ENCODE measurements around the gene TRIM9. TPM values are rescaled to one million over a fixed set of nuclear protein-coding genes. Genes with fewer than 3 reads are reported as not detected.

TRIM9 gene
- total RNA-seq, 4 donors from 2014 or later, result 1.1 to 4.8 (median 2.8) TPM

DNA sequence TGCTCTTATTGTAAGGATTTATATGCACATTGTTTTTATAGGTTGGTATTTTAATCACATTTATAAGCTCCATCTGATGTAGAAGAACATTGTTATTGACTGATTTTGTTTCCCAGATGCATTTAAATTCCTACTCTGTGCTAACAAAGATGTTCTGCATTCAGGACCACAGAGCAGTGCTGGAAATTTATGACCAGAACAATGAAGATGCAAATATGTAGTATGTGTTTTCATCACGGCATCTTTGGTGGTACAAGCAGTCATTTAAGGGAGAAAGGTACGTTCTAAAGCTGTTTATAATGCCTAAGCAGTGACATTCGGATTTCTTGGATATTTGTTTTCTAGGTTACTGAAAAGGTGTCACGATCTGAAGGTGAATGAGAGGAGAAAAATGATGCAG is 66.5 kb downstream of the TRIM9 start:
- DNase-seq (ENCODE audit: low spot score) (no peak), ATAC-seq (ENCODE audit: low FRiP score) (no peak)
- TF ChIP-seq, protein P1, sequence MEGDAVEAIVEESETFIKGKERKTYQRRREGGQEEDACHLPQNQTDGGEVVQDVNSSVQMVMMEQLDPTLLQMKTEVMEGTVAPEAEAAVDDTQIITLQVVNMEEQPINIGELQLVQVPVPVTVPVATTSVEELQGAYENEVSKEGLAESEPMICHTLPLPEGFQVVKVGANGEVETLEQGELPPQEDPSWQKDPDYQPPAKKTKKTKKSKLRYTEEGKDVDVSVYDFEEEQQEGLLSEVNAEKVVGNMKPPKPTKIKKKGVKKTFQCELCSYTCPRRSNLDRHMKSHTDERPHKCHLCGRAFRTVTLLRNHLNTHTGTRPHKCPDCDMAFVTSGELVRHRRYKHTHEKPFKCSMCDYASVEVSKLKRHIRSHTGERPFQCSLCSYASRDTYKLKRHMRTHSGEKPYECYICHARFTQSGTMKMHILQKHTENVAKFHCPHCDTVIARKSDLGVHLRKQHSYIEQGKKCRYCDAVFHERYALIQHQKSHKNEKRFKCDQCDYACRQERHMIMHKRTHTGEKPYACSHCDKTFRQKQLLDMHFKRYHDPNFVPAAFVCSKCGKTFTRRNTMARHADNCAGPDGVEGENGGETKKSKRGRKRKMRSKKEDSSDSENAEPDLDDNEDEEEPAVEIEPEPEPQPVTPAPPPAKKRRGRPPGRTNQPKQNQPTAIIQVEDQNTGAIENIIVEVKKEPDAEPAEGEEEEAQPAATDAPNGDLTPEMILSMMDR (IDR thresholded peaks at IDR 0.05), result no peak

DNA sequence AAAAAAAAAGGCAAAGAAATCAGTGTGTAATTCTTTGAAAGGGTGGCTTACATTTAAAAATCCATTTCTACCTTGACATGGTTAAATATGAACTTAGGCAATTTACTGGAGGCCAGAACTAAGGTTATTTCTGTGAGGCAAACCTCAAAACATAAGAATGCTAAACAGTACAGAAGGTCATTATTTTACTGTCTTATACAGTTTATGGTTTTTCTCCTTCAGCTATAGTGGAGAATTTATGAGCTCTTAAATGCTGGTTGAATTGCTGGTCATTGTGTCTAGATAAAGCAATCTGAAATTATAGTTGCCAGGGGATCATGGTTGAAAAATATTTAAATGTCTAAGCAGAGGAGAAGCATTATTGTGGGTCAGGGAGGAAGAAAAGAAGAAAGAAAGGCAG is 70.5 kb downstream of the TRIM9 start:
- no peak for DNase-seq (ENCODE audit: low spot score)
- ATAC-seq (ENCODE audit: low FRiP score), result no peak
- TF ChIP-seq, protein P1 (IDR thresholded peaks at IDR 0.05), result no peak

DNA sequence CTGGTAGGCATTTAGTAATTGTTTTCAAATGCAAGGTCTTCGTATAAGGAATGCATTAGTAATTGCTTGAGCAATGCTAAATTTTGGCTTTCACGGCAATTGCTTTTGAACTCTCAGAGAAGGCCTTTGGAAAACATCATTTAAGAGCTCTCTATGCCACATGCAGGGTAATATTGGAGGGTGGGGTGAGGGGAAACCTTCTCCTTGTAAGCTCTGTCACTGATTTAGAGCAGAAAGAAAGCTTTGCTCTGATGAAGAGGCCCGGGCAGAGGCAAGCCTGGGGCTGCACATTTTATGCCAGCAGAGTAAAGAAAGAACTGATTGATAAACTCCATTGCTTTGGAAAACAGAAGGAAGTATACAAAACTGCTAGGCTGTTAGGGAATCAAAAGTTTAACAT is 70.9 kb downstream of the TRIM9 start:
- no peak for ATAC-seq (ENCODE audit: low FRiP score)
- DNase-seq (ENCODE audit: low spot score), result no peak
- TF ChIP-seq, protein P1 (IDR thresholded peaks at IDR 0.05), result no peak

DNA sequence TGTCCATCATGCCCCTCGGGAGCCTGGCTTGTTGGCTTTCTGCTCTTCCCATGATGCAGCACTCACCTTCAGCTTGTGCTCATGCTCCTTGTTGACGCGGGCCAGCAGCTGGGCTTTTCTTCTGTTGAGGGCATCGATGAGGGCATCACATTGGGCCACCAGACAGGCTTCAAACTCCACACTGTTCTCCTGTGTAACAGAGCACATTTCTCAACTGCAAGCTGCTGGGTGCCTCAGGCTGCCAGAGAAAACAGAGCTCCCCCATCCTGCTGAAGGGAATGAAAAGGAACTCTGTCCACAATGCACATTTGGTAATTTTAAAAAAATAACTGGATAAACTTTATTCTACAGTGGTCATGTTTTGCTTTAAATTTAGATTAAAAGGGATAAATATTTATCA is 72.1 kb downstream of the TRIM9 start:
- TF ChIP-seq, protein P1 (IDR thresholded peaks at IDR 0.05), result no peak
- no peak for DNase-seq (ENCODE audit: low spot score)
- ATAC-seq (ENCODE audit: low FRiP score), result no peak

DNA sequence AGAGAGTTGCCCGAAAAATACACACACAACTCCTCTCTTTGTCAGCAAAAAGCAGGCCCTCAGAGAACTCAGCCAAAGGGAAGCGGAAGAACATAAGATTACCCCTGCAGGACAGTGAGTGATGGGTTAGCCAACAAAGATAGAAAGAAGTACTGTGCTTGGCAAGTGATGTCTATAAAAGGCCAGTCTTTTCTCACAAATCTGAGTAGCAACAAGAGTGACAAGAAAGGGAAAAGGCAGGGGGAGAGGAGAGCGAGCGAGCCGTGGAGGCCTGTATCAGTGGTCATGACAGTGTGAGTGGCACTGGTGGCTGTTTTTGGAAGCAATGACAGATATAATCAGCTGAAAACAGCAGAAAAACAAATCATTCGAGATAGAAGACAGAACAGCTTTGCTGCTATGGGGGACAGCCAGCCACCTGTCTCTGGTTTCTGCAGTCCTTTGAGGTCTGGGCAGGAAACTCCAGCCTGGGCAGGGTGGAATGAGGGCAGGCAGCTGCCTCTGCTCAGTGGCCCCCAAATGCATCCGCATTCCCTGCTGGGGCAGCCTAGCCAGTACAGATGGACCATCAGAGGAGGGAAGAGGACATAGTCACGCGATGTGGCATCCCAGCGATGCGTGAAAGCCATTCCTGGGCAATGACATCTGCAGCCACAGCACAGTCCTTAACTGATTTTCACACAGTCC is 74.7 kb downstream of the TRIM9 start:
- no peak for DNase-seq (ENCODE audit: low spot score)
- ATAC-seq (ENCODE audit: low FRiP score), result no peak
- TF ChIP-seq, protein P1 (IDR thresholded peaks at IDR 0.05), result no peak

DNA sequence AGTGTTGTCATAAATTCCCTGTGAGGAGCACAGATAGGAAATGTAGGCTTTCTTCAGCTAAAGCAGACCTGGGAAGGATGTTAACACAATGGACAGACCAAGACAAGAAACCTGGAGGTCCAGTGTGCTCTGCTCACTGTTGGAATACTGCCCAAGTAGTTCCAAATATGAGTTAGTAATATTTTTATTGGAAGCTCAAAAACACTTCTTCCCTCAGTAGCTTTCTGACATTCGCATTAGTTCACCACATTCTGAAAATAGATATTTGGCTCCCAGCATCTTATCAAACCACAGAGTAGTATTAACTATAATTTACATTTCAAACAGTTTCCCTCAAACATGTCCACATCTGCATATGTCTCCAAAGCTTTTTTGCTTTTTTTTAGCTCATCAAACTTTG is 75.8 kb downstream of the TRIM9 start:
- no peak for ATAC-seq (ENCODE audit: low FRiP score)
- DNase-seq (ENCODE audit: low spot score), result no peak
- TF ChIP-seq, protein P1 (IDR thresholded peaks at IDR 0.05), result no peak

DNA sequence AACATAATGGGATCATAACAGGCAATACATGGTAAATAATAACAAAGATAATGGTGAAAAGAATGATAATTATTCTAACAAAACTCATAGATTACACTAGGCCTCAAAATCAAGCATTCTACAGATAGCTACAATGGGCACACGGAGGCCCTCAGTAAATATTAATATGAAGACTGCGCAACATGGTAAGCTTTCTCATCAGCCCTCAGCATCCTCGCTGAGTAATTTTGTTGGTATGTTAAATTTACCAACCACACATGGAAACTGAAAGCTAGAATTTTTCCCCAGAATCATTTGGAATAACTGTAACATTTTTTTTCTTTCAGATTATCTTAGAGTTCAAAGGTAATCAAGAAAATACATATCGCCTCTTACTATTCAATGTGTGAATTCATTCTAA is 76.4 kb downstream of the TRIM9 start:
- DNase-seq (ENCODE audit: low spot score) (no peak), ATAC-seq (ENCODE audit: low FRiP score) (no peak)
- TF ChIP-seq, protein P1 (IDR thresholded peaks at IDR 0.05), result no peak

All from omental fat pad (tissue), 4 donors.